Skin epidermis (tissue), 12 donors: ENCODE data around the gene CCDC171.

Experiments
- H3K27ac ChIP-seq, 21 experiments: fragments of 200-600 bp; sonication (generic) in 11 of 21; one replicate each; pipeline ENCODE4 v1.5.0; 2020; ENCODE audit warnings: mild to moderate bottlenecking in 3 of 21, inconsistent platforms in 2 of 21, moderate library complexity in 2 of 21
- H3K4me3 ChIP-seq, 7 experiments: fragments of 200-600 bp; sonication (generic) in 2 of 7; one replicate each; pipeline ENCODE4 v1.5.0; 2020; ENCODE audit warnings: inconsistent platforms in 2 of 7, mild to moderate bottlenecking in 2 of 7, moderate library complexity in 1 of 7

The CCDC171 gene

GRCh38 chr9:15942831-15943424, 390.1 kb downstream of the CCDC171 start:
- H3K27ac ChIP-seq, result no peak overlapping the region

GRCh38 chr9:15944341-15944740, 391.5 kb downstream of the CCDC171 start:
- Histone ChIP-seq H3K4me3 (no peak overlapping the region), H3K27ac (no peak overlapping the region)

More at GRCh38 chr9:15942831-15943424, 390.1 kb downstream of the CCDC171 start:
- no peak overlapping the region for H3K4me3 ChIP-seq

DNA sequence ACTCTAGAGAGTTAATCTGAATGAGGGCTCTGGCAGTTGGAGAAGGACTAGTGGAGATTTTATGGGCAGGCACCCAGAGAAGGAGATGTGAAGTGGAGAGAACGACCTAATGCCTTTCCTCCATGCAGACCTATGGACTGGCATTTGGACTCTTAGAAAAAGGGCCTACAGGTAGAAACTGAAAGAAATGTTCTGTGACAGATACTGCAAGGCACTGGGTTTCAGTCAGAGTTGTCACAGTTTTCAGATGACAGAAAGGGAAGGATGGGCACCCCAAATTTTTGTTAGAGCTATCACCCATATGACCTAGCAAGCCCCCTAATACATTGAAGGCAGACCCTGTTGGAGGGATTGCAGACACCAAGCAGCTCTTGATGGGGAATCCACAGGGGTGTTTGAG, 406.8 kb downstream of the CCDC171 start:
- H3K4me3 ChIP-seq, result no peak overlapping the region
- H3K27ac ChIP-seq, result no peak overlapping the region

- H3K4me3 ChIP-seq, result no peak overlapping the region
- H3K27ac ChIP-seq, result no peak overlapping the region
Measured at GRCh38 chr9:15961217-15961616, 408.4 kb downstream of the CCDC171 start.

DNA sequence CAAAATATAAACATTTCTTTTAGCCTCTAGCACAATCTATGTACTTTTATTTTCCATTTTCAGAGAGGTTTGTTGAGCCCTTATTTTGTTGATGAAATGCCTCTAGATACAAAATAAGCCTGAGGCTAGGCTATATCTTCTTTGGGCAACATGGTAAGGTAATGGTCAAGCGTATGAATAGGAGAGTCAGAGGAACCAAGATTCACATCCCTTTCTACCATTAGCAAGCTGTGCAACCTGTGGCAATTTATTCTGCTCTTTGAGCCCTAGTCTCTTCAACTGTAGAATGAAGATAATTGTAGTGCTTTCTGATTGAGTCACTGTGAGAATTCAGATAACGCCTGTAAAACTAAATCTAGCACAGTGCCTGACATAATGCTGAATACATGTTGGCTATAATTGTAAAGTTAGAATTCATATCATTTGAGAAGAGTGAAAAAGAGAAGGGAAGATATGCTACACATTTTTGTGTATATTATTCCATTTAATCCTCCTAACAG, 412.5 kb downstream of the CCDC171 start:
- H3K27ac ChIP-seq, result no peak overlapping the region

GRCh38 chr9:15966471-15966870, 413.6 kb downstream of the CCDC171 start:
- Histone ChIP-seq H3K27ac (no peak overlapping the region), H3K4me3 (no peak overlapping the region)

More for the DNA sequence above, 412.5 kb downstream of the CCDC171 start:
- no peak overlapping the region for H3K4me3 ChIP-seq

DNA sequence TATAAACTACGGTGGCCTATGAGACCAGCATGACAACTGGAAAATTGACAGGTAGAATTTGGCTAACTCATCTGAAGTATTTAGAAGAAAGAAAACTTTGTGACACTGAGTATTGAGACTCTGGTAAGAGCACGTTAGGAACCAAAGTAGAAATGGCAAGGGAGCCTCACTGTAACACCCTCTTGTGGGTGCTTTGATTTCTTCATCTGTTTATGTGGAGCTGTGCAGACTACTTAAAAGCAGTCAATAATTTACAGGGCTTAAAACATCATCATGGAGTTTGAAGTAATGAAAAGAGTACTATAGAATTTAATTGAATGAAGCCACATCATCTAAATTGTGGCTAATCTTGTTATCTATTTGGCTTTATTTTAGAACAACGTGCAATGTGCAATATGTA, 414.2 kb downstream of the CCDC171 start:
- no peak overlapping the region for H3K27ac ChIP-seq
- H3K4me3 ChIP-seq, result no peak overlapping the region

DNA sequence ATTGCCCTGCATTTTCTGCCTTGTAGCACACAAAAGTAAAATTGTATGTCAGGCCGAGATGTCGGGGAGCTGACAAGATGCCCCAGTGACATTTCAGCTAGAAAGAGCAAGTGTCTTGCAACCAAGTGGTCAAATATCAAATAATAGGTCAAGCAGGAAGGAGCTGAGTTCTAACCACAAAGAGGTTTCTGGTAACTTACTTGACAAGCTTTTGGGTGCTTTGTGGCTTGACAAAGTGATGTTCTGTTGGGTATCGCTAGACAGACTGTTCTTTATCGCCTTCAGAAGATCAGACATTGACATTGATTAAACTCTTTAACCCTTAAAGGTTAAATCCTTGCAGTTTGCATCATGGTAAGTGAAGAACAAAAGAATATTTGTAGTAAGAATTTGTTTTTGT, 419.9 kb downstream of the CCDC171 start:
- no peak overlapping the region for H3K4me3 ChIP-seq
- H3K27ac ChIP-seq, result no peak overlapping the region

DNA sequence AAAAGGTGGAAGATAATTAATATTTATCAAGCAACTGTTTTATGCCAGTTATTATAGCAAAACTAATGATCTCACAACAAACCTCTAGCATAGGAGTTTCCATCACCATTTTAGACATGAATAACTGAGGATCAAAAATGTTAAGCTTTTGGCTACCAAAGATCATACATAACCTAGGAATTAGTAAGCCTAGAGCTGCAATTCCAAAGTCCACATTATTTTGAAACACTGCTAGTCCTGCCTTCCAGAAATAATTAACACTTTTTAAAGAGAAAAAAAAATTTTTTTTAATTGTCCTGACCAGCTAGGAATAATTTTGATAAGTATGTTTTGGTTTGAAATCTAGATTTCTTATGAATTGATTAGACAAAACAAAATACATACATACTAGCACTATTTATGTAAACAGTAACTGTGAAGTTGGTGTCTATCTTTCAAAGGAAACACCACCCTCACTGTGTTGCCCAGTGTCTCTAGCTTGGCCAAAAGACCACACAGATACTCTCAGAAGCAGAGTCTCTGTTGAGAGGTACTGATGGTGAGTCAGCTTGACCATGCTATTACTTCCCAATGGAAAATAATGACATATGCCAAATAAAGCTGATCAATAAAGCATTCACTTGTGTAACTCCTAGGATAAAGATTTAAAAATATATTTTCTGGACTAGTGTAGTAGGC, 422.4 kb downstream of the CCDC171 start:
- Histone ChIP-seq H3K4me3 (no peak overlapping the region), H3K27ac (no peak overlapping the region)

GRCh38 chr9:15977438-15977837, 424.6 kb downstream of the CCDC171 start:
- Histone ChIP-seq H3K4me3 (no peak overlapping the region), H3K27ac (no peak overlapping the region)

GRCh38 chr9:15982182-15982581, 429.3 kb downstream of the CCDC171 start:
- no peak overlapping the region for H3K4me3 ChIP-seq
- no peak overlapping the region for H3K27ac ChIP-seq

- Histone ChIP-seq H3K27ac (peak overlapping the region in 2 of 21 experiments; percentile 21 to 30), H3K4me3 (no peak overlapping the region)
Measured at GRCh38 chr9:15999422-16000339, 446.8 kb downstream of the CCDC171 start.

- Histone ChIP-seq H3K27ac (no peak overlapping the region), H3K4me3 (no peak overlapping the region)
Measured at GRCh38 chr9:16000811-16001210, 448.0 kb downstream of the CCDC171 start.

GRCh38 chr9:16001856-16002255, 449.0 kb downstream of the CCDC171 start:
- Histone ChIP-seq H3K4me3 (no peak overlapping the region), H3K27ac (no peak overlapping the region)

DNA sequence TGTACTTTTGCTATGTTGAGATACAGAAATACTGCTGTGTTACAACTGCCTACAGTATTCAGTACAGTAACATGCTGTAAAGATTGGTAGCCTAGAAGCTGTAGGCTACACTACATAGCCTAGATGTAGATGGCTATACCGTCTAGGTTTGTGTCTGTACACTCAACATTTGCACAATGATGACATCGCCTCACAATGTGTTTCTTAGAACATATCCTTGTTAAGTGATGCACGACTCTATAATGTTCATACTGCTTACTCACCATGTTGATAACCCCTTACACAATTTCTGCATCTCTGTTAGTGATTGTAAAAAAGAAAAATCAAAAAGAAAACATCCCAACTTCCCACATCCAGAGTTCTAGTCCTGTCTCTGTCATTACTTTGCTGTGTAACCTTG, 450.0 kb downstream of the CCDC171 start:
- H3K27ac ChIP-seq, result no peak overlapping the region
- no peak overlapping the region for H3K4me3 ChIP-seq

DNA sequence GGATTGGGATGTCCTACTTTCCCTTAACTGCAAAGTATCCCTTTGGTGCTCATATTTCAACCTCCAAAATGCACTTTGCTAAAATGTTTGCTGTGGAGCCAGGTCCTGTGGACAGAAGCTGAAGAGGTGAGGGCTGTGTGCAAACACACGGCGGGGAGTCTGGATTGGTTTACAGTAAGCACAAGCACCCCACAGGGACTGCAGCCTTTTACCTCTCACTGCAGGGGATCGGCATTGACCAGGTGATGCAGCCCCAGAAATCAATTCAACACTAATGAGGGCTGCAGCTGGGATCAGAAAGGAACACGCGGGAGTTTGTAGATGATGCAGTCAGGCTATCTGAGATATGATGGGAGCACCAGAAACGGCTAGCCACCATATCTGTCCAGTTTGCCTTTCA, 450.9 kb downstream of the CCDC171 start:
- H3K4me3 ChIP-seq, result no peak overlapping the region
- H3K27ac ChIP-seq, result no peak overlapping the region

- no peak overlapping the region for H3K4me3 ChIP-seq
- no peak overlapping the region for H3K27ac ChIP-seq
Measured at GRCh38 chr9:16004613-16005012, 451.8 kb downstream of the CCDC171 start.

- Histone ChIP-seq H3K4me3 (no peak overlapping the region), H3K27ac (no peak overlapping the region)
Measured at GRCh38 chr9:16010221-16010620, 457.4 kb downstream of the CCDC171 start.

- Histone ChIP-seq H3K4me3 (no peak overlapping the region), H3K27ac (no peak overlapping the region)
Measured at GRCh38 chr9:16012621-16013020, 459.8 kb downstream of the CCDC171 start.

DNA sequence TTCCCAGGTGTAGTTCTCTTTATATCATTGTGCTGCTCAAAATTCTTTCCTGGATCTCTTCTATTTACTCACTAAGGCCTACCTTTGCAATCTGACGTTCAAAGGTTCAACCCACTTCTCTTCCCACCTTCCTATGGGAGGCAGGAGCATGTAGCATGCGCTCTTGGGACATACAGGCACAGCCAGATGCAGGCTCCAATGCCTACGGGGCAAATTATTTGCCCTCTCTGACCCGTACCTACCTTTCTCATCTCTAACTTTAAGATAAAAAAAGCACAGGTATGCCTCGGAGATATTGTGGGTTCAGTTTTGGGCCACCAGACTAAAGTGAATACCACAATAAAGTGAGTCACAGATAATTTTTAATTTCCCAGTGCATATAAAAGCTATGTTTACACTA, 460.5 kb downstream of the CCDC171 start:
- no peak overlapping the region for H3K27ac ChIP-seq
- no peak overlapping the region for H3K4me3 ChIP-seq

DNA sequence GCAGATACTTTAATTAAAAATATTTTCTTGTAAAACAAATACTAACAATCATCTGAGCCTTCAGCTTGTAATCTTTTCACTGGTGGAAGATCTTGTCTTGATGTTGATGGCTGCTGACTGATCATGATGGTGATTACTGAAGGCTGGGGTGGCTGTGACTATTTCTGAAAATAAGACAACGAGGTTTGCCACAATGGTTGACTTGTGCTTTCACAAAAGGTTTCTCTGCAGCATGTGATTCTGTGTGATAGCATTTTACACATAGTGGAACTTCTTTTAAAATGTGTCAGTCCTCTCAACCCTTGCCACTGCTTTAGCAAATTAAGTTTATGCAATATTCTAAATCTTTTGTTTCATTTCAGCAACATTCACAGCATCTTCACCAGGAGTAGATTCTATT, 461.0 kb downstream of the CCDC171 start:
- H3K4me3 ChIP-seq, result no peak overlapping the region
- H3K27ac ChIP-seq, result no peak overlapping the region
